ENCODE measurements around the gene MMP2.

DNA sequence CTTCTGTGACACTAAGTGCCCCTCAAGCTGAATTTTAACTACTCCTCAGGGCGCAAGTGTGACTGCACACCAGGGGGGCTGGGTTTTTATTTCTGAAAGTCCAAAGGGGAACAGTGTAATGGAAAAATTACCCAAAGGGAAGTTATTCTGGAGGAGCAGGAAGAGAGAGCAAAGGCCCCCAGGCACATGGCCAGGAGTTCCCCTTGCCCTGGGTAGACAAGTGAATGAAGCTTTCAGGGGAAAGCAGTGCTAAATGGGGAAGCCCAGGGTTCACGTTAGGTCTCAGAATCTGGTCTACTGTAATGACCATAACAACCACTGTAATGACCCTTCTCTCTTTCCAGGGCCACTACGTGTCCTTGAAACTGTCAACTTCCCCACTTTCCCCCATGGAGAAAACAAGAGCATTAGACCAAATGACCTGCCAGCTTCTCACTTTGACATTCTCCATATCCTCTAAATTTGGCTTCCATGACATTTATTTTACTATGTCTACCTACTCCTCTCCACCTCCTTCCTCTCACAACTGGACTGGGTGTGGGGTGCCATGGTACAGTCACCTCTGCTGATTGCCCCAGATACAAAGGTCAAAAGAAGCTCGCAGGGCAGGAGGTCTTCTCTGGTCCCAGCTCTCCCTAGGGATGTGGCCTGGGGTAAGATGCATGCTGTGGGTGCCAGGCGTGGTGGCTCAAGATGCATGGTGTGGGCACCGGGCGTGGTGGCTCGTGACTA, 34.1 kb upstream of the MMP2 start:
- TF ChIP-seq CTCF (IDR thresholded peaks at IDR 0.05) (no peak), POLR2A (IDR thresholded peaks at IDR 0.05) (no peak)

All from Peyer's patch (tissue), 4 donors.